CD4-positive, alpha-beta T cell treated with Interleukin-15 for 4 hours (primary cell): Measurements from ENCODE around the gene ASXL1.

Experiments used
- DNase-seq: peaks from one replicate; pipeline ENCODE4 v3.0.0-alpha.2; 2020; ENCODE audit warnings: low spot score

Gene ASXL1

DNA sequence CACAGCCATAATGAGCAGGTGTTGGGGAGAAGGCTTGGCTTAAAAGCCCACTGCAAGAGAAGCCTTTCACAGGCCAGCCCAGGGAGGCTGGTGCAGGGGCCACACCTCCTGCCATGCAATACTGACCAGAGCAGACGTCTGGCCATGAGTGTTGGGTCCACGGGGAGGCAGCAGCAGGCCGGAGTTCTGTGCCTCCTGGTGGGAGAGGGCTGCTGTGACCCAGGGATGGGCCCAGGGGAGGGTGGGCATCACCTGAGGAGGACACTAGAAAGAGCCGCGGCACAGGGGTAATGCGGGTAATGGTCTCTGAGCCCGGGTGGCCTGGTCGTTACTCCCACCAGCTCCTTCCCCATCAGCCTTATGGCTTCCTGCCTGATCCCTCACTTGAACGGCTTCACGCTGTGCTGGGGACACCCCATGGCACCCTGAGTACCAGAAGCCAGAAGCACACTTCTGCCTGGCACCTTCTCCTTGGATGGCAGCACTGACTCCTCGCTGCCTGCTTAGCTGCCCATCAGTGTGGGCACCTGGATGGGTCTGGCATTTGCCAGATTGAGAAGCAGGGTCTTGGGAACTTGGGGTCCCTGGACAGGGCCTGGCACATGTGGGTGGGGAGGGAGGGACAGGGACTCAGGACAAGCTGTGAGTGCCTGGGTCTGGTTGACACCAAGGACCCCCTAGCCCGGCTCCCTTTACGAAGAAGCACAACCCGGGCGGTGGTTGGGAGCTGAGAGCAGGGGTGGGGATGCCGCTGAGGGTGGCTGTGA is 108.8 kb downstream of the ASXL1 start:
- DNase-seq: no peak

DNA sequence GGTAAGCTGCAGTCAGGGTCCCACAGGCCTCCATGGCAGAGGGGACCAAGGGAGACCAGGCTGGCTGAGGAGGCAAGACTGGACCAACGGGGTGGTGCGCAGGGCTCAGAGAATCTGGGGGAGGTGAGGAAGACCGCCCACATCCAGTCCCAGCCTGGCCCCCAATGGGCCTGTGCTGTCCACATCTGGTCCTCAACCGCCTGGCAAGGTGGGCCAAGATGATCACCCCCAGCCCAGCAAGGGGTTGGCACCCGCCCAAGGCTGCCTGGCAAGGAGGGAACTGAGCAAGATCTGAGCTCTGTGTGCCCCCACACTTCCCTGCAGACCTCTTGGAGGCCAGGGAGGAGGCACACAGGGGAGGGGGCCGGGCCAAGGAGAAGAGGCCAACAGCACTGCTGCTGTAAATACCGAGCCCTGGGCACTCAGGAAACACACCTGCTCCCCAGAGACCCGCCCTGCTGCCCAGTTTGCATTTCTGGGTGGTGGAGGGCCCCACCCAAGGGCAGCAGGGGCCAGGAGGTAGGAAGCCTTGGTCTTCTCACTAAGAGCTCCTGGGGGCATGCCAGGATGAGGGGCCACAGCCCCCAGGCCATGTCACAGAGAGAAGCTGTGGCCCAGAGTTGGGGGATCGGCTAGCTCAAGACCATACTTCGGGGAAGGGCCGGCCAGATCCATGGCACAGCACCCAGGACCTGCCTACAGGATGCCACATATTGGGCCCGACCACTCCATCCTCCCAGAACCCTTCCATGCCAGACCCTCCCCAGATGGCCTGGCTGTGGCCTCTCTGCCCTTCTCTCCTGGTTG is 109.6 kb downstream of the ASXL1 start:
- no peak for DNase-seq

DNA sequence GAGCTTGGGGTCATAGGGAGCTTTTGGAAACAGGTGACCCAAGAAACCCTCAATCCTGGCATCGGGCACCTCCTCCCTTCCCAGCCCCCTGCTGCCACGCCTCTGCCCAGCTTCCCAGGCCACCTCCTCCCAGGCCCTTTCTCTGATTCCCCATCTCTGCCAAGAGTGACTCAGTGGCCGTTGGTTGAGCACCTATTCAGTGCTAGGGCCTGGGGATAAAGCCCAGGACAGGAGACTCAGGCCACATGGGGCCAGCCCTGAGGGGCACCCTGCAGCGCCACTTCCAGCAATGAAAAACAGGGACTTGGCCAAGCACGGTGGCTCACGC is 110.1 kb downstream of the ASXL1 start:
- DNase-seq: no peak

DNA sequence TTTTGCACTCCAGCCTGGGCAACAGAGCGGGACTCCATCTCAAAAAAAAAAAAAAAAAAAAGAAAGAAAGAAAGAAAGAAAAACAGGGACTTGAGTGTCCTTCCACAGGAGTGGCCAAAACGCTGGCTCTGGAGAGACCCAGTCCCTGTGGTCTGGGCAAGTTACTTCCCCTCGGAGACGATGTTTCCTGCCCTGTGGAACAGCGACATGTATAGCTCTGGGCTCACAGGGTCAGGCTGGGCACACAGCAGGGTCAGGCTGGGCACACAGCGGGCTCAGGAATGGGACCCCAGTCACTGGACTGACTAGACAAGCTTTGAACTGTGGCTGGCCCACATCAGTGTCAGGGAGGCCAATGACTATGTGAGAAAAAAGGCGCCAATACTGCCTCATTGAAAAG is 110.7 kb downstream of the ASXL1 start:
- no peak for DNase-seq

DNA sequence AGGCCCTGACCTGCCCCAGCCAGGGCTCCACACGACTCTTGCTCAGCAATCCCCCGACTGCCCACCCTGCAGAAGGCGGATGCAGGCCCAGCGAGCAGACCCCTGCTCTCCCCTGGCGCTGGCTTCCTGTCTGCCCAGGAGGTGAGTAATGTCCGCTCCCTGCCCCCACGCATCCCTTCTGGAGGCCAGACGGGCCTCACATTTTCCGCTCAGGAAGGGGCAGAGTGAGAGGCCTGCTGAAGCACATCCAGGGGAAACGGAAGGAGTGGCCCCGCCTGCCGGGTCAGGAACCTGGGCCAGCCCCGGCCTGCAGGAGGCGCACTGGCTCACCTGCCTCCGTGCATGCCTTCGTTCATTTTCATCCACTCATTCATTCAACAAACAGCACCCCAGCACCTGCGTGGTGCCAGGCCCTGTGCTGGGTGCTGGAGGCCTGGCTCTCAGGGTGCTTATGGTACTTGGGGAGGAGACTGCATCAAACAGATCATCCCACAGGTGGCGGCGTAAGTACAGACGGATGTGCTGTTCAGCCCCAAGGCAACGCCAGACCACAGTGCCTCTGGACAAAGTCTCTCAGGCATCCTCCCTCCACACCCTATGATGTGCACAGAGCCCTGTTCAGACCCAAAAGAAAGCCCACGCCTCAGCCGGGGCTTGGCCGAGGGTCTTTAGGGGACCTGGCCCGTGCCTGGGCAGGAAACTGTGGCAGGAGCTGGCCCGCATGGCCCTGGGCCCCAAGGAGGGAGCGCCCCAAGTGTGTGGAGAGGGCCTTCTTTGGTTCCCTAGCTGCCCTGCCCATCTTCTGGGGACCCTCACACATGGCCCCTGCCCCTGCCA is 112.1 kb downstream of the ASXL1 start:
- no peak for DNase-seq

DNA sequence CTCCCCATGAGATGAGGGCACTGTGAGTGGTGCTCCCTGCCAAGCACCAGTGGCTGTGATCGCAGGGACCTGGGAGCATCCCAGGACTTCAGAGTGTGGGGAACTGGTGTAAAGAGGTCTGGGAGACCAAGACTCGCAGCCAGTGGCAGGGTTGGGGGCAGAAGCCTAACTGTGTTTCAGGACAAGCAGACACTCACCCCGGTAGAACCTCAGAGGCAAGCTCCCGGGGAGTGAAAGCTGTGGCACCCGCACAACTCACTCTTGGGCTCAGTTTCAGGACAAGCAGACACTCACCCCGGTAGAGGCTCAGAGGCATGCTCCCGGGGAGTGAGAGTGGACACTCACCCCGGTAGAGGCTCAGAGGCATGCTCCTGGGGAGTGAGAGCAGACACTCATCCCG is 112.8 kb downstream of the ASXL1 start:
- no peak for DNase-seq

DNA sequence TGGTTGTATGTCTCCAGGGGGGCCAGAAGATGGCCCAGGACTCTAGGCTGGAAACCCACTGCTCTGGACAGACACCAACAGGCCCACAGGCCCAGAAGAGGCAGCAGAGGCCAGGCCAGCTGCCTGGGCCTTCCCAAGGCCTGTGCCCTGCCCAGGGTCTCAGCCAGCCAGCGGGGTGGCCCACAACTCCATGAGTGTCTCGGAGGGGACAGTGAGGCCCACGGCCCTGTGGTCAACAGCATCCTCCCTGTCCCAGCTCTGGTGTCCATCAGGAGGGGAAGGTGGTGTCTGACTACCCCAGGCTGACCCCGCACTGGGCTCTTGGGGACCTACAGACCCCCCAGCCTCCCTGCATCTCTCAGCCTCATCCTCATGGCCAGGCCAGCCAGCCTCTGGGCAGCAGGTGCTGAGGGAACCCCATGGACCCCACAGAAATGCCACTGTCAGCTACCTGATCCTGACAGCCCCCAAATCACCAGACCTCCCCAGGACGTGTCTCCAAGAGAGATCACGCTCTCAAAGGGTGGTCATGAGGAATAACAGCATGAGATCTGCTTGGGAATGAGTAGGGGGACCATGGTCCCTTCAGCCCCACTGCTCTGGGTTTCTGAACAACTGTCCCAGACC is 114.6 kb downstream of the ASXL1 start:
- no peak for DNase-seq

DNA sequence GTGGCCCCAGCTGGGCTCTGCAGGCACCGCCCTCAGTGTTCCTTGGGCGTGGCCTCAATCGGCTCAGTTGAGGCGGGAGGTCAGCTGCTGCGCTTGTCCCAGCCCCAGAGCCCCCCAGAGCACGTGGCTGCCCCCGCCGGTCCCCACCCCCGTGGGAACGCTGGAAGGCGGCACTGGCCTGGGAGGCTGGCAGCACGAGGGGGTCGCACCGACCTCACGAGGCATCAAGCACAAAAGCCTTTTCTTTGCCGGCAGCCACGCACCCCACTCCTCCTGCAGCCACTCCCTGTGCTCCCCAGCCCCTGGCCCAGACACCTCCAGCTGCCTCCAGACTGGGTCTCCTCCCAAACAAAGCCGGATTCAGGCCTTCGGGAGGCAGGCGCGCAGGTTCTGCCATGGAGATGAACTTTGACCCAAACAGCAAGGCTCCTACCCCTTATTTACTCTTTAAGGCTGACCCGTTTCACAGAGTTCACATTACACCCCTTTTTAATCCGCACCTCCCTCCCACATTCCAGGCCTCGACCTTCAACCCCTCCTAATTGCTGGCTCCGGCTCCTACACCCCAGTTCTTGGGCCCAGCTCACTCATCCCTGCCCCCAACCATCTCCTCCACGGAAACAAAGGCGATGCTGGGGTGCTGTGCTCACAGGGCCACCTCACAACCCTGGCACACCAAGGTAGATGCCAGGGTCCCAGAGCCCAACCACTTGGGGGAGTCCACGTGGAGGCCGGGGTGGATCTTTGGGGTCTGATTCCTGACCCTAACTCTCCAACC is 115.3 kb downstream of the ASXL1 start:
- no peak for DNase-seq

DNA sequence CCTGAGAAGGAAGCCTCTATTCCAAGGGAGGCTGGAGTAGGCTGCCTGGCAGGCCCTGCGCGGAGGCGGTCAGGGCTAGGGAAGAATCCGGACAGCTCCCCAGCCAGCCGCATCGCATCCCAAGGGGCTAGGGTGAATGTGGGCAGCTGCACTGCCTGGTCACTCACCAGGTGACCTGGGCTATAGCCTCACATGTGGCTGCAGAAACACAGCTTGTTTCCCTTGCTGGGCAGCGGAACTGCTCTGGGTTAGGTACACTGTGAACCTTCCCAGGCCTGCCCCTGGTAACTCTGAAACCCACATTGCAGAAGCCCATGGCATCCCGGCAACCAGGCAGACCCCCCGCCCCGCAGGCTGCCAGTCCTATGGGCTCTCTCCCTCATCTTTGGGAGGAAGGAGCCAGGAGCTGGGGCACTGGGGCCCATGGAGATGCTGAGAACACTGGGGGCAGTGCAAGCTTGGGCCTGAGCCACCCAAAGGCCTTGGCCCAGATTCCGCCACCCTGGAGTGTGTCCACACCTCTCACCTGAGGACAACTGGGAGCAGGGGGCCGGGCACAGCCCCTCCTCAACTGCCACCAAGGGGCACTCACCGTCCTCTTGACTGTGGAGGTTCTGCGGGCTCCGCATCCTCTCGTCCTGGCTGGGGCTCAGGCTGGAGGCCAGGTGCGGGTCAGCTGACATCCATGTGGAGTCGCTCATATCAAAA is 116.0 kb downstream of the ASXL1 start:
- no peak for DNase-seq

DNA sequence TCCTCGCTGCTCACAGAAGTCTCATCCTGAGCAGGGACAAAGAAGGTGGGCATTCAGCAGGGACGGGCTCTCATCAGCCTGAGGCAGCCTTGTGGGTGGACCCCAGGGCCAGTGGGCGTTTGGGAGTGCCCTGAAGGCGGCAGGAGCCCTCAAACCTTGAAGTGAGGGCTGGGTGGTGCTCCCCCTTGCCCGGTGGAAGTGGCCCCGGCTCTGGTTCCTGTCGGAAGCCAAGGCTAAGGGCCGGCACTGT is 116.5 kb downstream of the ASXL1 start:
- DNase-seq: no peak

DNA sequence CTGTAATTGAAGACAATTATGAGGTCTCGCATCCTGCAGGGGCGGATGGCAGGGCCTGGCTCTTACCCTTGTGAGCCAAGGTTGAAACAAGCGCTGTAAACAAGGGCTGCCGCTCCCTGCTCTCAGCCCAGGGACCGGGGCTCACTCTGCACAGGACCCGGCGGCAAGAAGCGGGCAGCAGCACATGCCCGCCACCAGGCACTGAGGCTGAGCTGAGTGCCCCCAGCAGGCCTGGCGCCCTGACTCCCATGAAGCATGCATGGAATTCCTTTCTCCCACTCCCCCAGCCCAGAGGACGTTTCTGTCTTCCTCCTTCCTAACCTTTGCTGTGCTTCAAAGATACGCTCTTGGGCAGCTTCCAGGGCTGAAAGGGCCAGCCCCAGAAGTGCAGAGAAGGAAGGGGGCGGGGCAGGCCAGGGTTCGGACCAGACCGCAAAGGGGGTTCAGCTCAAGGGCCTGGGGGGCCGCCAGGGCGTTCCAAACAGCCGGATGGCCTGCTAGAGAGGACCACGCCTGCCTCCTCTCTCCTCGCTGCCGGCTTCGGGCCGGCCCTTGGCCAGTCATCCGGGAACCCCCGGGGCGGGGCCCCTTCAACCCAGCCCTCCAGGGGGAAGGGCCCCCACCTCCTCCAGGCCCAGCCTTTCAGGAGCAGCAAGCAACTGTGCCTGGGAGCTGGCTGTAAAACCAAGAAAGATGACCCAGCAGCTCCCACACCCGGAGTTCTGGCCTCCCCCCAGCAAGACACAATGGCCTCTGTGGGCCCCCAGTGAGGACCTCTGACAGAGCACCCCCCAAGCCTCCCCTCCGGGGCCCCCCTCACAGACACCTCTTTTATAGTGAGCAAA is 117.1 kb downstream of the ASXL1 start:
- no peak for DNase-seq

DNA sequence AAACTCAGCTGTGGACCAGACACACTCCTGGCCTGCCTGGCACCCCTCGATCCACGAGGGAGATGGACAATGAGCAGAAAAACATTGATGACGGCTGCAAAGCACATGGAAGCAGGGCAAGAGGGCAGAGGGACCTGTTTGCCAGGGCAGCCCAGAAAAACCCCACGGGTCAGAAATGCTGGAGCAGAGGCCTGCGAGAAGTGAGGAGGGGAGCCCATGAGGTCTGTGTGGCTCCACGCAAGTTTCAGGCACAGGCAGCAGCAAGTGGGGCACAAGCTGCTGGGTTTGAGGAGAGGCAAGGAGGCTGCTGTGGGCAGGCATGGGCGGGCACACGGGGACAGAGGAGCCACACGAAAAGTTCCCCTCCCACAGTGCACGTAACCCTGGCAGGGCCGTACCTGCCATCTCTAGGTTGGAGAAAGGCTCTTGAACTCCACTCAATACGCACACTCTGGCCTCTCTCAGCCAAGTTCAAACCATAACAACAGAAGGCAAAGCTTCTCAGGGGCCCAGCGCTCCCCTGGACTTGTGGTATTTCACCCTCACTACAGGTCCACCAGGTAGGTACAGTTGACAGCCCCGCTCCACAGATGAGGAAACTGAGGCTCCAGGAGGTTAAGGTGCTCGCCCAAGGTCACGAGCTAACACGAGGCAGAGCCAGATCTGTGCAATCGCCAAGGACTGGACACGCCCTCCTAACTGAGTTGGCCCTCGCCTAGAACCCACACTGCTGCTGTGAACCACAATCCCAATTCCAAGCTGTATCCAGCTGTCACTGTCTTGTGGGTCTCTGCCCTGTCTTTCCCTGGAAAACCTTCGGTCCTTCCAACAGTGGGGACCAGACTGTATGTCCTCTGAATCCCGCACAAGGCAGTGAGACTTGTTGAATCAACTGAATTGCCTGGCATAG is 118.8 kb downstream of the ASXL1 start:
- DNase-seq: no peak

DNA sequence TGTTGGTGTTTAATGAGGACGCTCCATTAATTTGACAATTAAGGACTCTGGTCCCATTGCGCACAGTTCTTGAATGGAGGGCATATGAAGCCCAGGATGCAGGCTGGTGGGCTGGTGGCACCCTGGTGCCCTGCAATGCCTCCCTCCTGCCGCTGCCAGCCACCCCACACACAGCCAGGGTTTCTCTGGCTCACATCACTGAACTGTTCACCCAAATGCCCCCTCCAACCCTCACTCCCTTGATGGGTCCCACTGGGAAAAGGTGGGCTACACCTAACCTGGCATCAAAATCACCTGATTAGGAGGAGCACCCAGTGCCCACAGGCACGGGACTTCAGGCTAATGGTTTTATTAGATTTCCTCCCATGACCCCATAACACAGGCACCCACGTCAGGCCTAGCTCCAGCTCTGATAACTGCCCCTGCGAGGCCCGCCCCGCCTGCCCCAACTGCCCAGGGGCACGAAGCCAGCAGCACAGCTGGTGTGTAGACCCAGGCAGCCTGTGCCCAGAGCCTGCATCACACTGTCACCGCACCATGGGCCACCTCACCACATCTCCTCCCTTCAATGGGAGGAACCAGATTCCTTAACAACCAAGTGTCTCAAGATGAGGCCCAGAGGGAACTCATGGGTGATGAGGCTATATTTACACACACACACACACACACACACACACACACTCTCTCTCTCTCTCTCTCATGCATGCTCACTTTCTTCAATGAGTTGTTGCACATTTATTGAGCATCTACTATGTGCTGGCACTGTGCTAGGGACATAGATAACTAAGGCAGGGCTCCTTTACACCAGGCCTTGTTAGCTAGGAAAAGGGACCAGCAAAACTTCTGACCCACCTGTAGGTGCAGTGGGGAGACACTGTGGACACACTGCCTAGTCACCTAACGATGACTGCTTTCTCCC is 119.7 kb downstream of the ASXL1 start:
- DNase-seq: no peak

DNA sequence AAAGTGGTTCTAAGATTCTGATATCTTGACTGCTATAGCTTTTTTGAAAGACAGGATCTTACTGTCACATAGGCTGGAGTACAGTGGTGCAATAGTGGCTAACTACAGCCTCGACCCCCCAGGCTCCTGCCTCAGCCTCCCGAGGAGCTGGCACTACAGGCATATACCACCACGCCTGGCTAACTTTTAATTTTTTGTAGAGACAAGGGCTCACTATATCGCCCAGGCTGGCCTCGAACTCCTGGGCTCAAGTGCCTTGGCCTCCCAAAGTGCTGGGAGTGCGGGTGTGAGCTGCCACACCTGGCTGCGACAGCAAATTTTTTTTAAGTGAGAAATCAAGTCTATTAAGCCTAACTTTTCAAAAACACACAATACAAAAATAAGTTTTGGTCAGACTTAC is 120.4 kb downstream of the ASXL1 start:
- DNase-seq: no peak

DNA sequence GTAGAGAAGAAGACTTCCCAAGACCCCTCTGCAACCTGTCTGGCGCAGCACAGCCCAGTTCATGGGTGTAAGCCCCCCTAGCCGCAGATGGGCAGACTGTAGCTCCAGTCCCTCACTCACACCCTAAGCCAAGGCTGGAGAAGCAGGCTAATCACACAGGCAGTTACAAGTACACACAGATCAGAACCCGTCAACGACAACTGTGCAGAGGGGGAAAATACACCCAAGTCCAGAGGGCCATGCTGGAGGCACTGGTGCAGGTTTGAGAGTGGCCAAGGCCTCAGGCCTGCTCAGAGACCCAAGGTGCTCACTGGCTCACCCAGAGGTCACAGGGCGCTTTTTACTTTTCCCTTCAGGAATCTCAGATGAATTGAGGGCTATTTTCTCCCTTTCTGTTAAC is 120.9 kb downstream of the ASXL1 start:
- DNase-seq: no peak

DNA sequence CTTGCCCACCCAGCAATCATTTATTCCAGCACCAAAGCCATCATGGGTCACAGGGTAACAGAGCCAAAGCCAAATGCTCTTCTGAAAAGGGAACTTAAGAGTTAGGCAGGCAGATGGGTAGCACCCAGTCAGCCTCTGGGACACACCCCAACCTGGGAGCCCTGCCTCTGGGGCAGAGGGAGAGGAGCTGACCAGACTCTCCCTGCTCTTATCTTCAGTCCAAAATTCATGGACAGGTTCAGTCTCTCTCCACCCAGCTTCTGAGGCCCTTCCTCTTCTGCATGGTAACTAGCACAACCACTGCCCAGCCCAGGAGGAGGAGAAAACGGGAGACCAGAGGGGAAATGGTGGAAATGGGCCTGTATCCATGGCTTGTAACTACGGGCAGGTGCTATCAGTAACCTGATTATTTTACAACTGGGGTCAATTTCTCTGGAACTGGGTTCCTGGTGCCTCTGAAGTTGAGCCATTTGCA is 121.6 kb downstream of the ASXL1 start:
- no peak for DNase-seq

DNA sequence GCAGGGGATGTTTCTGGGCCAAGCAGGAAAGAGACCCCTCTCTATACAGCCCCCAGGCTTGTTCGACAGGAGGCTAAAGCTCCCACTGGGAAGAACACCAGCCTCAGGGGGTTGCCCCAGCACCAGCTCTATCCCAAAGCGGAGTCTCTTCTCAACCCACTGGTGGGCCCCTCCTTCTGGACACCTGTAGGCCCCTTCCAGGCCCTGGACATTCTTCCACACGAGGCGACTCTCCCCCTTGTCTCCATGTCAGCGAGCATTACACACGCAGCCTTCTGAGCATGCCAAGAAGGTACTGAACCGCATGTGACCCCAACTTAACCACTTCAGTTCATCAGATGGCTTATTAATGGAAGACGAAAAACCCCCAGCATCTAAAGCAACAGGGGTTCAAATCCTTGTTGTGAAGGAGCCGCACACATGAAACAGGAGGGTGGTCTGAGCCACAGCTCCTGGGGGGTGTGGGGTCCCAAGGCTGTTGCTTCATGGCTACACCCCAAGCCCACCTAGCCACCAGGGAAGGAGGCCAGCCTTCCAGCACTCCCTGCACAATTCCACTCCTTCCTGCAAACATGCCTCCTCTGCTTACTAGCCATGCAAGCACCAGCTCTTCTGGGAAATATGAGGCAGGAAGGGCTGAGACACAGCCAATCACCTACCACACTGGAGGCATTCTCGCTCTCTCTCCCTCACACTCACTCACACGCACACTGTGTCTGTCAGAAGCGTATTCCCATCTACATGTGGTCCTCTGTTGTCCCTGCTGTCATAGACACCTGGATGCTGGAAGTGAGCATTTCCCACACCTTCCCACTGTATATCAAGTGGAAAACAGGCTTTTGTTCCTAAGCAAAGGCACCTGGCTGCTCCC is 122.5 kb downstream of the ASXL1 start:
- DNase-seq: no peak
